T-helper 9 cell (primary cell): Measurements from ENCODE around the gene STK10.
"Not testable (repeated sequence)": the region's sequence is repeated elsewhere in the genome, so short reads cannot be mapped to it uniquely, and the experiment has no call there.

Experiments
- DNase-seq: peaks from one replicate; pipeline ENCODE4 v3.0.0-alpha.2; 2020

Gene STK10

GRCh38 chr5:172049226-172049796 lies 138.7 kb downstream of the STK10 start:
- no peak for DNase-seq

GRCh38 chr5:172048539-172049101 lies 139.4 kb downstream of the STK10 start:
- no peak for DNase-seq

- DNase-seq: no peak
Observed at GRCh38 chr5:172048170-172048422, 139.9 kb downstream of the STK10 start.

- no peak for DNase-seq
Observed at GRCh38 chr5:172046593-172046992, 141.4 kb downstream of the STK10 start.

- DNase-seq: no peak
Observed at GRCh38 chr5:172045315-172045632, 142.8 kb downstream of the STK10 start.

- no peak for DNase-seq
Observed at GRCh38 chr5:172044631-172045314, 143.3 kb downstream of the STK10 start.

- DNase-seq: no peak
Observed at GRCh38 chr5:172043865-172044264, 144.2 kb downstream of the STK10 start.

GRCh38 chr5:172042183-172042582 lies 145.8 kb downstream of the STK10 start:
- no peak for DNase-seq

- DNase-seq: no peak
Observed at GRCh38 chr5:172038167-172038566, 149.9 kb downstream of the STK10 start.

GRCh38 chr5:172035049-172035448 lies 153.0 kb downstream of the STK10 start:
- no peak for DNase-seq

GRCh38 chr5:172031894-172032461 lies 156.0 kb downstream of the STK10 start:
- no peak for DNase-seq

GRCh38 chr5:172029876-172030275 lies 158.1 kb downstream of the STK10 start:
- DNase-seq: no peak

- no peak for DNase-seq
Observed at GRCh38 chr5:172028167-172028566, 159.9 kb downstream of the STK10 start.

GRCh38 chr5:172020110-172020786 lies 167.8 kb downstream of the STK10 start:
- not testable (repeated sequence) for DNase-seq

GRCh38 chr5:172015346-172015745 lies 172.7 kb downstream of the STK10 start:
- DNase-seq: no peak

- no peak for DNase-seq
Observed at GRCh38 chr5:172010278-172010677, 177.7 kb downstream of the STK10 start.

- no peak for DNase-seq
Observed at GRCh38 chr5:172009536-172010270, 178.3 kb downstream of the STK10 start.

GRCh38 chr5:172008689-172009141 lies 179.3 kb downstream of the STK10 start:
- DNase-seq: no peak

GRCh38 chr5:172008111-172008455 lies 179.9 kb downstream of the STK10 start:
- no peak for DNase-seq

- DNase-seq: no peak
Observed at GRCh38 chr5:172007175-172008110, 180.6 kb downstream of the STK10 start.

GRCh38 chr5:172006321-172007174 lies 181.5 kb downstream of the STK10 start, which contains the start of gene FBXW11:
TSS of gene FBXW11 (minus strand) at chr5:172006638. CDS start at chr5:172006502, 136 bp downstream.
- peak; percentile 89 for DNase-seq
